Fibroblast of lung (primary cell): ENCODE results near the gene CBR1.

Experiments
- CTCF ChIP-seq, 2 donors: IDR thresholded peaks in 1 of 2; conservative IDR thresholded peaks in 1 of 2; 1 replicate in 1 of 2; 2 replicates in 1 of 2; pipeline ENCODE4 v1.5.1; 2011 to 2012; ENCODE audit warnings: low read length in 2 of 2, control low read depth in 1 of 2, inconsistent platforms in 1 of 2, low read depth in 1 of 2, mild to moderate bottlenecking in 1 of 2
- EZH2 ChIP-seq: IDR thresholded peaks from 2 replicates; pipeline ENCODE4 v1.5.1; 2012; ENCODE audit warnings: low read length, control low read depth, mild to moderate bottlenecking; ENCODE audit errors: missing control alignments

GRCh38 chr21:36027347-36027746 is 42.5 kb upstream of the CBR1 start:
- TF ChIP-seq CTCF (conservative IDR thresholded peaks at IDR 0.05 in 1 of 2, IDR thresholded peaks at IDR 0.05 in 1 of 2; ENCODE audit: low read depth in 1 of 2, low read length in 2 of 2) (no peak), EZH2 (no peak)
